Stimulated activated CD8-positive, alpha-beta memory T cell treated with anti-CD3 and anti-CD28 coated beads, Interleukin-4, amount 100 ng/mL, for 4 hours (primary cell): ENCODE data around the gene MACROD2.
"Not testable (repeated sequence)": the region's sequence is repeated elsewhere in the genome, so short reads cannot be mapped to it uniquely, and the experiment has no call there.

Experiments
- DNase-seq, 2 donors: peaks; one replicate each; pipeline ENCODE4 v3.0.0-alpha.2; 2020; ENCODE audit warnings: low read depth in 2 of 2, low spot score in 1 of 2

The MACROD2 gene

GRCh38 chr20:14259689-14260088 is 264.4 kb downstream of the MACROD2 start:
- no peak for DNase-seq

GRCh38 chr20:14260367-14260766 is 265.1 kb downstream of the MACROD2 start:
- DNase-seq: no peak

GRCh38 chr20:14264869-14265268 is 269.6 kb downstream of the MACROD2 start:
- no peak for DNase-seq

GRCh38 chr20:14266246-14266645 is 270.9 kb downstream of the MACROD2 start:
- DNase-seq: no peak

- DNase-seq: not testable (repeated sequence)
Measured at GRCh38 chr20:14270751-14271150, 275.4 kb downstream of the MACROD2 start.

GRCh38 chr20:14282140-14282539 is 286.8 kb downstream of the MACROD2 start:
- DNase-seq: no peak

GRCh38 chr20:14284443-14284842 is 289.1 kb downstream of the MACROD2 start:
- no peak for DNase-seq

GRCh38 chr20:14288341-14289330 is 293.3 kb downstream of the MACROD2 start:
- no peak for DNase-seq

GRCh38 chr20:14291502-14291901 is 296.2 kb downstream of the MACROD2 start:
- no peak for DNase-seq

GRCh38 chr20:14295238-14295637 is 299.9 kb downstream of the MACROD2 start:
- no peak for DNase-seq

GRCh38 chr20:14295770-14296309 is 300.5 kb downstream of the MACROD2 start:
- no peak for DNase-seq

GRCh38 chr20:14299831-14300230 is 304.5 kb downstream of the MACROD2 start:
- no peak for DNase-seq

- no peak for DNase-seq
Measured at GRCh38 chr20:14303106-14303505, 307.8 kb downstream of the MACROD2 start.

GRCh38 chr20:14303651-14304050 is 308.3 kb downstream of the MACROD2 start:
- DNase-seq: no peak

- no peak for DNase-seq
Measured at GRCh38 chr20:14304472-14304871, 309.2 kb downstream of the MACROD2 start.

GRCh38 chr20:14307956-14308355 is 312.6 kb downstream of the MACROD2 start:
- no peak for DNase-seq

GRCh38 chr20:14310977-14311627 is 315.8 kb downstream of the MACROD2 start:
- no peak for DNase-seq

GRCh38 chr20:14312001-14312400 is 316.7 kb downstream of the MACROD2 start:
- DNase-seq: no peak

GRCh38 chr20:14313341-14314020 is 318.2 kb downstream of the MACROD2 start:
- no peak for DNase-seq

- DNase-seq: no peak
Measured at GRCh38 chr20:14319704-14320103, 324.4 kb downstream of the MACROD2 start.

GRCh38 chr20:14331646-14332045 is 336.3 kb downstream of the MACROD2 start:
- no peak for DNase-seq
